Thyroid gland (tissue), 4 donors: ENCODE data around the gene COPG1. TPM values are rescaled to one million over a fixed set of nuclear protein-coding genes. Genes with fewer than 3 reads are reported as not detected.

Experiments used
- DNase-seq, 2 donors: peaks; one replicate each; pipeline ENCODE4 v3.0.0-alpha.2; 2019
- H3K27ac ChIP-seq, 3 donors: fragments of 200-600 bp; sonication (generic); 1 replicate in 2 of 3; 2 replicates in 1 of 3; pipeline ENCODE4 v1.5.1; 2016 to 2019; ENCODE audit warnings: mild to moderate bottlenecking in 1 of 3, moderate library complexity in 1 of 3
- H3K27me3 ChIP-seq: fragments of 200-600 bp; sonication (generic); one replicate; pipeline ENCODE4 v1.5.1; 2019
- H3K36me3 ChIP-seq, 2 donors: fragments of 200-600 bp; sonication (generic); one replicate each; pipeline ENCODE4 v1.5.1; 2016 to 2019
- H3K4me1 ChIP-seq, 2 donors: fragments of 200-600 bp; sonication (generic); one replicate each; pipeline ENCODE4 v1.5.1; 2017 to 2019
- H3K4me3 ChIP-seq, 3 donors: fragments of 200-600 bp; sonication (generic); replicated peaks in 1 of 3; 1 replicate in 2 of 3; 2 replicates in 1 of 3; pipeline ENCODE4 v1.5.1; 2016; ENCODE audit warnings: mild to moderate bottlenecking in 1 of 3
- H3K9me3 ChIP-seq: fragments of 200-600 bp; sonication (generic); one replicate; pipeline ENCODE4 v1.5.1; 2017
- CTCF ChIP-seq, 6 experiments: fragments of 200-600 bp in 3 of 6; fragments of 450-650 bp in 3 of 6; sonication (generic) in 3 of 6; IDR thresholded peaks; one replicate each; pipeline ENCODE4 v1.5.1; 2016 to 2019; ENCODE audit warnings: antibody characterized with exemption in 6 of 6, mild to moderate bottlenecking in 2 of 6, inconsistent platforms in 1 of 6, moderate library complexity in 1 of 6
- POLR2A ChIP-seq, 2 donors: fragments of 450-650 bp; IDR thresholded peaks; one replicate each; pipeline ENCODE4 v1.6.1; 2017; ENCODE audit warnings: antibody characterized with exemption in 2 of 2, mild to moderate bottlenecking in 2 of 2, moderate library complexity in 1 of 2
- WGBS, 2 donors: methylation state at CpG; one replicate each; pipeline ENCODE4 v1.1.5; 2017; 5-methylcytosine and 5-hydroxymethylcytosine counted together
- intact Hi-C: fragments of 100-400 bp; cut with DNase I; formaldehyde crosslinking; loops from one replicate; pipeline ENCODE4 v1.15.1; 2023
- total RNA-seq, 4 donors: library from RNA; depleted of rRNA; stranded (reverse); fragments of >200 nt; gene quantifications; one replicate each; pipeline ENCODE4 v1.2.3, GENCODE V29; 2016

The COPG1 gene
- 100 to 1,000 TPM in 3 of 4 donors, 10 to 100 TPM in 1; 95.8 to 195 (median 159) TPM for total RNA-seq

GRCh38 chr3:129249284-129250065 lies at the start of gene COPG1:
Gene COPG1, plus strand, starts transcription at chr3:129249606. Its CDS starts 104 bp downstream, at chr3:129249710.
- Histone ChIP-seq H3K27me3 (no peaks in the 10 kb centered on the region), H3K4me1 (peaks cover 20 to 27% of the 10 kb centered on the region in 2 donors), H3K4me3 (peak within 1 kb of the TSS; percentile 48 to 97 (median 68)), H3K9me3 (no peaks in the 10 kb centered on the region), H3K27ac (peak within 1 kb of the TSS; percentile 37 to 87 (median 78)), H3K36me3 (peaks cover 19 to 21% of the 10 kb centered on the region in 2 donors)
- TF ChIP-seq CTCF (IDR thresholded peaks at IDR 0.05) (no peak), POLR2A (IDR thresholded peaks at IDR 0.05) (peak; percentile 85 to 93)
- peak; percentile 84 for DNase-seq
- intact Hi-C loops: loop anchor here (10.0 kb wide), 1 partner anchor 195 kb away; no protein-coding TSS in a partner anchor
- 0 to 1% methylated on average over 23 to 42 of the region's 48 CpGs for WGBS, 2 donors

GRCh38 chr3:129204473-129204872 lies 44.9 kb upstream of the COPG1 start:
- H3K27ac ChIP-seq: no peak overlapping the region
- WGBS, 2 donors: 79 to 81% methylated on average over 2 of the region's 2 CpGs
- DNase-seq: no peak

GRCh38 chr3:129205109-129205832 lies 44.1 kb upstream of the COPG1 start:
- no peaks in the 10 kb centered on the region for H3K4me1 ChIP-seq
- no peak for TF ChIP-seq CTCF (IDR thresholded peaks at IDR 0.05)
- TF ChIP-seq POLR2A (IDR thresholded peaks at IDR 0.05): no peak
- DNase-seq: no peak
- intact Hi-C loops: no loop called here
- H3K27ac ChIP-seq: no peak overlapping the region
- WGBS, 2 donors: 76 to 80% methylated on average over 7 to 8 of the region's 8 CpGs
- no peak overlapping the region for H3K4me3 ChIP-seq
- H3K36me3 ChIP-seq: no peaks in the 10 kb centered on the region
- H3K27me3 ChIP-seq: no peaks in the 10 kb centered on the region
- H3K9me3 ChIP-seq: no peaks in the 10 kb centered on the region

More at GRCh38 chr3:129204473-129204872, 44.9 kb upstream of the COPG1 start:
- no peaks in the 10 kb centered on the region for H3K27me3 ChIP-seq
- no peak for TF ChIP-seq CTCF (IDR thresholded peaks at IDR 0.05)
- TF ChIP-seq POLR2A (IDR thresholded peaks at IDR 0.05): no peak
- H3K9me3 ChIP-seq: no peaks in the 10 kb centered on the region
- intact Hi-C loops: no loop called here
- no peaks in the 10 kb centered on the region for H3K4me1 ChIP-seq
- no peak overlapping the region for H3K4me3 ChIP-seq
- H3K36me3 ChIP-seq: no peaks in the 10 kb centered on the region

- Histone ChIP-seq H3K4me1 (peaks cover 3 to 13% of the 10 kb centered on the region in 2 donors), H3K36me3 (no peaks in the 10 kb centered on the region), H3K4me3 (no peak overlapping the region), H3K9me3 (no peaks in the 10 kb centered on the region), H3K27me3 (no peaks in the 10 kb centered on the region), H3K27ac (no peak overlapping the region)
- no peak for DNase-seq
- TF ChIP-seq CTCF (IDR thresholded peaks at IDR 0.05) (no peak), POLR2A (IDR thresholded peaks at IDR 0.05) (no peak)
- intact Hi-C loops: no loop called here
- 48 to 55% methylated on average over 4 of the region's 4 CpGs for WGBS, 2 donors
Measured at GRCh38 chr3:129207479-129207878, 41.9 kb upstream of the COPG1 start.
